ENCODE results near the gene RDH14. TPM values are rescaled to one million over a fixed set of nuclear protein-coding genes. Genes with fewer than 3 reads are reported as not detected.

Gene RDH14
- total RNA-seq, 1 donor from 2014 or later = 27.8 TPM

DNA sequence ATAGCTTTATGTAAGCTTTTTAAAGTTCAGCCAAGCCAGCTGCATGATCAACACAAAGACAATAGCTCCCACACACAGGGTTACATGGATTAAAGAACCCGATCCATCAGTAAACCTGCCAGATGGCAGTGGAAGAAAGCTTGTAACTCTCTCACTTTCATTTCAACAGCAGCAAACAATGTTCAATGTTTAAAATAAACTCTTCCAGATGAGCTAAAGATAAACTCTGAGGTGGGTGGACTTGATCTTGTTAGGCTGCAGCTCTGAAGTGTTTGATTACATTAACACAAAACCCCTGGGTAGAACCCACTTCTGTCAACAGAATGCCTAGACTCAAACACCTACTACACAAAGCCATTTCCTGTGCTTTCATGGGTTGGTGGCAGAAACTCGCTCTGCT lies 13.9 kb downstream of the RDH14 start:
- TF ChIP-seq, protein P1, sequence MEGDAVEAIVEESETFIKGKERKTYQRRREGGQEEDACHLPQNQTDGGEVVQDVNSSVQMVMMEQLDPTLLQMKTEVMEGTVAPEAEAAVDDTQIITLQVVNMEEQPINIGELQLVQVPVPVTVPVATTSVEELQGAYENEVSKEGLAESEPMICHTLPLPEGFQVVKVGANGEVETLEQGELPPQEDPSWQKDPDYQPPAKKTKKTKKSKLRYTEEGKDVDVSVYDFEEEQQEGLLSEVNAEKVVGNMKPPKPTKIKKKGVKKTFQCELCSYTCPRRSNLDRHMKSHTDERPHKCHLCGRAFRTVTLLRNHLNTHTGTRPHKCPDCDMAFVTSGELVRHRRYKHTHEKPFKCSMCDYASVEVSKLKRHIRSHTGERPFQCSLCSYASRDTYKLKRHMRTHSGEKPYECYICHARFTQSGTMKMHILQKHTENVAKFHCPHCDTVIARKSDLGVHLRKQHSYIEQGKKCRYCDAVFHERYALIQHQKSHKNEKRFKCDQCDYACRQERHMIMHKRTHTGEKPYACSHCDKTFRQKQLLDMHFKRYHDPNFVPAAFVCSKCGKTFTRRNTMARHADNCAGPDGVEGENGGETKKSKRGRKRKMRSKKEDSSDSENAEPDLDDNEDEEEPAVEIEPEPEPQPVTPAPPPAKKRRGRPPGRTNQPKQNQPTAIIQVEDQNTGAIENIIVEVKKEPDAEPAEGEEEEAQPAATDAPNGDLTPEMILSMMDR (IDR thresholded peaks at IDR 0.05; ENCODE audit: insufficient read depth, low read length, poor library complexity, severe bottlenecking) = no peak
- no peak for DNase-seq (ENCODE audit: low read depth)
- Histone ChIP-seq H3K36me3 (ENCODE audit: control insufficient read depth, insufficient read depth, low read length) (no peaks in the 10 kb centered on the region), H3K4me3 (ENCODE audit: low read depth, low read length) (no peak overlapping the region), H3K27me3 (ENCODE audit: control insufficient read depth, insufficient read depth, low read length) (no peaks in the 10 kb centered on the region)

DNA sequence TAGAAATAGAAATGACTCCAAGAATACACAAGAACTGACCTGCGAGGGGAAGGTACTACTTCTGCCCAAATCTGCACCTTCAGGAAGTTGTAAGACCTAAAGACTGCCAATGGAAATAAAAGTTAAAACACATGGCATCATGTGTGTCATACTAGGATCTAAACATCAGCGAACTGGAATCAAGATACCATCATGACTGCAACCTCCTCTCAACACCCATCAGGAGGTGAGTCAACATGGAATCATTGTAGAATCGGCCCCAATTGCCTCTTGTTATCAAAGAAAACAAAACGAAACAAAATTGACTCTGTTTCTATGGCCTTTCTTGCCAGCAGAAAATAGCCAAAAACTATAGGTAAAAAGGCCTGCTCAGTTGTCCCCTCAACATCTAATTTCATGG lies 15.1 kb downstream of the RDH14 start:
- Histone ChIP-seq H3K36me3 (ENCODE audit: control insufficient read depth, insufficient read depth, low read length) (no peaks in the 10 kb centered on the region), H3K27me3 (ENCODE audit: control insufficient read depth, insufficient read depth, low read length) (no peaks in the 10 kb centered on the region), H3K4me3 (ENCODE audit: low read depth, low read length) (no peak overlapping the region)
- TF ChIP-seq, protein P1 (IDR thresholded peaks at IDR 0.05; ENCODE audit: insufficient read depth, low read length, poor library complexity, severe bottlenecking) = no peak
- no peak for DNase-seq (ENCODE audit: low read depth)

DNA sequence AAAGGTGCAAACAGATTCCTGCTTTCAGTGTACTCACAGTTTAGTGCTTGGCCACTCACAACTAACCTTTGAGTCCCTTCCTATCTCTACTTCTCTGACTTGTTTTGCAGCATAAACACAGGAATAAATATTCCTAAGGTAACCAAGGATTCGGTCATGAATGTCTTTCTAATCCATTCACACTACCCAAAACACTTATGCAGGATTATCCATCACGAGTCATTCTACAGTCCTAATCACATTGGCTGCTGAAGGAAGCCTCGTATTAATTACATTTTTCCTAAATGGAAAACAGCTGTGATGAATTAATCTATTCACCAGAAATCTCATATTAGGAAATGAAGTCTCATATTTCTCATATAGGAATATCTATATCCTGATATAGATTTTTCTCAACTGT lies 16.3 kb downstream of the RDH14 start:
- no peaks in the 10 kb centered on the region for H3K36me3 ChIP-seq (ENCODE audit: control insufficient read depth, insufficient read depth, low read length)
- H3K4me3 ChIP-seq (ENCODE audit: low read depth, low read length) = no peak overlapping the region
- DNase-seq (ENCODE audit: low read depth) = no peak
- TF ChIP-seq, protein P1 (IDR thresholded peaks at IDR 0.05; ENCODE audit: insufficient read depth, low read length, poor library complexity, severe bottlenecking) = no peak
- H3K27me3 ChIP-seq (ENCODE audit: control insufficient read depth, insufficient read depth, low read length) = no peaks in the 10 kb centered on the region

DNA sequence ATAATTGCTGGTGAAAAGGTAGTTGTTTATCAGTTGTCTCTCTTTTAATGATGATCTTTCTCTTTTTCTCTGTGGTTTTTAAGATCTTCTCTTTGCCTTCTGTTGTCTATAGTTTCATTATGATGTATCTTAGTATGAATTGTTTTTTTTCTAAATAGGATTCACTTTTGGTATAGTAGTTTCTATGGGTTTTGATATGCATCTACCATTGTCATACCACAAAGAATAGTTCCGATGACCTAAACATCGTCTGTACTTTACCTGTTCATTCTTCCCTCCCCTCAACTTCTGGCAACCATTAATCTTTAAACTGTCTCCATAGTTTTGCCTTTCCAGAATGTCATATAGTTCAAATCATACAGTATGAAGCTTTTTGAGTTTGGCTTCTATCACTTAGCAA lies 19.6 kb downstream of the RDH14 start:
- no peak for DNase-seq (ENCODE audit: low read depth)
- H3K27me3 ChIP-seq (ENCODE audit: control insufficient read depth, insufficient read depth, low read length) = no peaks in the 10 kb centered on the region
- no peaks in the 10 kb centered on the region for H3K36me3 ChIP-seq (ENCODE audit: control insufficient read depth, insufficient read depth, low read length)
- no peak overlapping the region for H3K4me3 ChIP-seq (ENCODE audit: low read depth, low read length)
- TF ChIP-seq, protein P1 (IDR thresholded peaks at IDR 0.05; ENCODE audit: insufficient read depth, low read length, poor library complexity, severe bottlenecking) = no peak

DNA sequence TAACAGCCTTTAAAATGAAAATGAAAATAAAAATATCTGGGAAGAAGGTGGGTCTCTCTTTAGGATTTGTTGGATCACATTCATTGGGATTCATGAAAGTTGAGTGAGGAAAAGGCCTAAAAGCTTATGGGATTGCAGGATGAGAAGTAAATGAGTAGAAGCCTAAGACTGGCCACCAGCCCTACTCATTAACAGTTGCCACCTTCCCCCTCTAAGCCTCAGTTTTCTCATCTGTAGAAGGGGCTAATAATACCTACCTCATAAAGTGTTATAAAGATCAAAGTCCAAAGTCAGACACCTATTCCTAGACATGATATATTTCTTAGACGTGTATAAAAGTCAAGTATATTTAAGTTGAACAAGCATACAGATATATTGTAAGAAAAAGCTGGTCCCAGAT lies 23.8 kb downstream of the RDH14 start:
- DNase-seq (ENCODE audit: low read depth) = no peak
- H3K27me3 ChIP-seq (ENCODE audit: control insufficient read depth, insufficient read depth, low read length) = no peaks in the 10 kb centered on the region
- no peak overlapping the region for H3K4me3 ChIP-seq (ENCODE audit: low read depth, low read length)
- no peaks in the 10 kb centered on the region for H3K36me3 ChIP-seq (ENCODE audit: control insufficient read depth, insufficient read depth, low read length)
- TF ChIP-seq, protein P1 (IDR thresholded peaks at IDR 0.05; ENCODE audit: insufficient read depth, low read length, poor library complexity, severe bottlenecking) = no peak

DNA sequence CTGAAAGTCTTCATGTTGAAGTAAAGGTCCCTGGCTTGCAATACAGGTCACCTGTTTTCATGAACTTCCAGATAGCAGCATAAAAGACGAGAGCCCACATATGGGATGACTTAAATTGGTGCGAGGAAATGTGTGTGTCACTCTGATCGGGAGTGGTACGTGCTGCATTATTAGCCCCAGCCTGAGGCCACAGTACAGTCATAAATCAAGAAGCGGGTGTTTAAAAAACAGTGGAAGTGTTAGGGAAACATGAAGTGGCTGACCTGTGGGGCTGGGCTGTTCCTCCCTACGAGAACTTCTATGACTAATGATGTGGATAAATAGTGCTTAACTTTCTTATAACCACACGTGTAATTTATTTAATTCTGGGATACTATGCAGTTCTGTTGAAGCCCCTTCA lies 24.4 kb downstream of the RDH14 start:
- no peak overlapping the region for H3K4me3 ChIP-seq (ENCODE audit: low read depth, low read length)
- TF ChIP-seq, protein P1 (IDR thresholded peaks at IDR 0.05; ENCODE audit: insufficient read depth, low read length, poor library complexity, severe bottlenecking) = no peak
- no peaks in the 10 kb centered on the region for H3K36me3 ChIP-seq (ENCODE audit: control insufficient read depth, insufficient read depth, low read length)
- H3K27me3 ChIP-seq (ENCODE audit: control insufficient read depth, insufficient read depth, low read length) = no peaks in the 10 kb centered on the region
- DNase-seq (ENCODE audit: low read depth) = no peak

Measured in kidney epithelial cell (primary cell).